GOT3 (cell line): ENCODE results near the gene CRB2.

Source experiments
- DNase-seq: peaks from one replicate; lab custom pipeline; 2025; ENCODE audit warnings: mixed read lengths; lab: John Stamatoyannopoulos, UW

The CRB2 gene

DNA sequence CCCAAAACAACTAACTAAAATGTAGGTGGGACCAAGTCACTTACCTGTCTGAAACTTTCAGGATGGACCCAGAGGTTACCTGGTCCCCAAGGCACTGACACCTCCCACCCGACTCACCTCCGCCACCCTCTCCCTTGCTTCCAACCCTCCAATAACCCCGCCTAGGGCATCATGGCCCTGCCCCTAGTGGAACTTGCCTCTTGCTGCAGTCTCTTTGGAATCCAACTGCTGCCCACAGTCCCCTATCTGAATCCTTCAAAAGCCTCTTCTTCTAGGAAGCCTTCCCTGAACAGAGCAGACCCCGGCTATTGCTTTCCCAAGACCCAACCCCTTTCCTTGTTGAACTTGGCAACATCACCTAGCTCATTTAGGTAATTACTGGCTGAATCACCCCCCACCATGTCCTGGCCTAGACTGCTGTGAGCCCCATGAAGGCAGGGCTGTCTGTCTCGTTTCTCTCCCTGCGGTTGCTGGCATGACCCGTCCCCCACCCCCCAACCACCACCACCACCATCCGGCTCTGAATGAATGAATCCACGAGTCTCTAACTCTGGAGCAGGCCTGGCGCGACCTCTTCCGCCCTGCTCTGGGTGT lies 9.4 kb downstream of the CRB2 start:
- DNase-seq = no peak

DNA sequence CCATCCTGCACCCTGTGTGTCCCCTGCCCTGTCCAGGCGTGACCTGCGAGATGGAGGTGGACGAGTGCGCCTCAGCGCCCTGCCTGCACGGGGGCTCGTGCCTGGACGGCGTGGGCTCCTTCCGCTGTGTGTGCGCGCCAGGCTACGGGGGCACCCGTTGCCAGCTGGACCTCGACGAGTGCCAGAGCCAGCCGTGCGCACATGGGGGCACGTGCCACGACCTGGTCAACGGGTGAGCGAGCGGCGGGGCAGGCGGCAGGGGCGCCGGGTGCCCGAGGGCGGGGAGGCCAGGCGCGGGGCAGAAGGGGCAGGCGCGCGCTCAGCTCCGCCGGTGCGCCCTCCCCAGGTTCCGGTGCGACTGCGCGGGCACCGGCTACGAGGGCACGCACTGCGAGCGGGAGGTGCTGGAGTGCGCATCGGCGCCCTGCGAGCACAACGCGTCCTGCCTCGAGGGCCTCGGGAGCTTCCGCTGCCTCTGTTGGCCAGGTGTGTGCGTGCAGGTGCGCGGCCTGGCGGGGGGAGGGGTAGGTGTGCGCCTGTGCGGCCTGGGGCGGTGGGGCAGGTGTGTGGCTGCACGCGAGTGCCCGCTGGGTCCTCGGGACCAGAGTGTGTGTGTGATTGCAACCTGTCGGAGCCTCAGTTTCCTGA lies 10.0 kb downstream of the CRB2 start:
- DNase-seq = no peak

DNA sequence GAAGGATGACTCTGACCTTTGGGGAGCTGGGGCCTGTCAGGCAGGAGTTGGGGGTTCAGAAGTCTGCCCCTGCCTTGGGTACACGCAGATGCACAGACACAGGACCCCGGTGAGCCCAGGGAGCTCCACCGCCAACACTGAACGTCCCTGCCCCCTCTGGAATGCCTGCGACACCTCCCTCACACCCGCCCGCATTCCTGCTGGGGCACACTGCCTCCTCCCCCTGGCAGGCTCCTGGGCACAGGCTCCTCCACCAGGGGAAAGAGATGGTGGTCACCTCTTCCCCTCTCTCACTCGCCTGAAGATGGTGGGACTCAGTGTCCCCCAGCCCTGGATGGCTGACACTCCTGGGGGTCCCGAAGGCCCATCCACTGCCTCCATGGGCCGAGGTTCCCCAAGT lies 12.0 kb downstream of the CRB2 start:
- DNase-seq = no peak

DNA sequence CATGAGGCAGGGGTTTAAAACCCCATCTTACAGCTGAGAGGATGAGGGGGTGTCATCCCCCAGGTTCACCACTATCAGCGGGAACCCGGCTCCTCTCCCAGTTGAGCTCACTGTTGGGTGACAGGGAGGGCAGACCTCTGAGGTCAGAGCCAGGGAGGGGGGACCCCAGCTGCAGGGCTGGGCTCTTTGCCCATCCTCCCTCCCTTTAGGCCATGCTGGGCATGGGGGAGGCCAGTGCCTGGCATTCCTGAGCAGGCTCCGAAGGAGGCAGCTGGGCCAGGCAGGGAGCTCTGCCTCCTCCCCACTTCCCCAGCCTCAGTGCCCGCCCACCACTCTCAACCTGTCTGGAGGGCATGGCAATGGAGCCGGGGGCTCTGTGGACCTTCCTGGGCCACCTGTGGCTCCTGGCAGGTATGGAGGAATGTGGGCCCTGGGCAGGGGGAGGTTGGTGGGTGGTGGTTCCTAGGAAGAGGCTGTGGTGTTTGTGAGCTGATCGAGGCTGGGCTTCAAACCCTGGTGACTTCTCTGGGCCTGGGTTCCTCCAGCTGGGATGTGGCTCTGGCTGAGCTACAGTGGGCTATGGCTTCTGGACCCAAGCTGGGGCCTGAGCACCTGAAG lies 12.6 kb downstream of the CRB2 start:
- DNase-seq = no peak

DNA sequence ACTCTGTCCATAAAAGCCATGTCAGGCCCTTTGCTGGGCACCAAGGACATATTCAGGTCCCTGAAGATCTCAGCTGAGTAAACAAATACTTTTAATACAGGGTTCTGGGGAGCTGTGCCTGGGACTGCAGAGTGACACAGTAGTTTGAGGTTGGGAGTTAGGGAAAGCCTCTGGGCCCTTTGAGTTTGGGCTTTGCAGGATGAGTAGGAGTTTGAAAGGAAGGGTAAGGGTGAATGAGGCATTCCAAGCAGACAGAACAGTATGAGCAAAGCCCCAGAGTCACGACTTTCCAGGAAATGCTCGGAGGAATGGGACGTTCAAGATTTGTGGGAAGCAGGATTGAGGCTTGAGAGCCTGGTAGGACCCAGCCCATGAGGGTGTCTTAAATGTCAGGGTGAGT lies 13.3 kb downstream of the CRB2 start:
- no peak for DNase-seq

DNA sequence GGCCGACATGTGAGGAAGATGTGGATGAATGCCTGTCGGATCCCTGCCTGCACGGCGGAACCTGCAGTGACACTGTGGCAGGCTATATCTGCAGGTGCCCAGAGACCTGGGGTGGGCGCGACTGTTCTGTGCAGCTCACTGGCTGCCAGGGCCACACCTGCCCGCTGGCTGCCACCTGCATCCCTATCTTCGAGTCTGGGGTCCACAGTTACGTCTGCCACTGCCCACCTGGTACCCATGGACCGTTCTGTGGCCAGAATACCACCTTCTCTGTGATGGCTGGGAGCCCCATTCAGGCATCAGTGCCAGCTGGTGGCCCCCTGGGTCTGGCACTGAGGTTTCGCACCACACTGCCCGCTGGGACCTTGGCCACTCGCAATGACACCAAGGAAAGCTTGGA lies 14.1 kb downstream of the CRB2 start:
- DNase-seq = no peak

DNA sequence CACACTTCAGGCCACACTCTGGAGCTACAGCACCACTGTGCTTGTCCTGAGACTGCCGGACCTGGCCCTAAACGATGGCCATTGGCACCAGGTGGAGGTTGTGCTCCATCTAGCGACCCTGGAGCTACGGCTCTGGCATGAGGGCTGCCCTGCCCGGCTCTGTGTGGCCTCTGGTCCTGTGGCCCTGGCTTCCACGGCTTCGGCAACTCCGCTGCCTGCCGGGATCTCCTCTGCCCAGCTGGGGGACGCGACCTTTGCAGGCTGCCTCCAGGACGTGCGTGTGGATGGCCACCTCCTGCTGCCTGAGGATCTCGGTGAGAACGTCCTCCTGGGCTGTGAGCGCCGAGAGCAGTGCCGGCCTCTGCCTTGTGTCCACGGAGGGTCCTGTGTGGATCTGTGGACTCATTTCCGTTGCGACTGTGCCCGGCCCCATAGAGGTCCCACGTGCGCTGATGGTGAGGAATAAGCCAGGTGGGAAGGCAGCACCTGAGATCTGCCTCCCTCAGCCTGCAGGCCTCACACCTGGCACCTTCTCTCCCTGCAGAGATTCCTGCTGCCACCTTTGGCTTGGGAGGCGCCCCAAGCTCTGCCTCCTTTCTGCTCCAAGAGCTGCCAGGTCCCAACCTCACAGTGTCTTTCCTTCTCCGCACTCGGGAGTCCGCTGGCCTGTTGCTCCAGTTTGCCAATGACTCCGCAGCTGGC lies 14.7 kb downstream of the CRB2 start:
- DNase-seq = no peak

DNA sequence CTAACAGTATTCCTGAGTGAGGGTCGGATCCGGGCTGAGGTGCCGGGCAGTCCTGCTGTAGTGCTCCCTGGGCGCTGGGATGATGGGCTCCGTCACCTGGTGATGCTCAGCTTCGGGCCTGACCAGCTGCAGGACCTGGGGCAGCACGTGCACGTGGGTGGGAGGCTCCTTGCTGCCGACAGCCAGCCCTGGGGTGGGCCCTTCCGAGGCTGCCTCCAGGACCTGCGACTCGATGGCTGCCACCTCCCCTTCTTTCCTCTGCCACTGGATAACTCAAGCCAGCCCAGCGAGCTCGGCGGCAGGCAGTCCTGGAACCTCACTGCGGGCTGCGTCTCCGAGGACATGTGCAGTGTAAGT lies 15.2 kb downstream of the CRB2 start:
- DNase-seq = no peak

DNA sequence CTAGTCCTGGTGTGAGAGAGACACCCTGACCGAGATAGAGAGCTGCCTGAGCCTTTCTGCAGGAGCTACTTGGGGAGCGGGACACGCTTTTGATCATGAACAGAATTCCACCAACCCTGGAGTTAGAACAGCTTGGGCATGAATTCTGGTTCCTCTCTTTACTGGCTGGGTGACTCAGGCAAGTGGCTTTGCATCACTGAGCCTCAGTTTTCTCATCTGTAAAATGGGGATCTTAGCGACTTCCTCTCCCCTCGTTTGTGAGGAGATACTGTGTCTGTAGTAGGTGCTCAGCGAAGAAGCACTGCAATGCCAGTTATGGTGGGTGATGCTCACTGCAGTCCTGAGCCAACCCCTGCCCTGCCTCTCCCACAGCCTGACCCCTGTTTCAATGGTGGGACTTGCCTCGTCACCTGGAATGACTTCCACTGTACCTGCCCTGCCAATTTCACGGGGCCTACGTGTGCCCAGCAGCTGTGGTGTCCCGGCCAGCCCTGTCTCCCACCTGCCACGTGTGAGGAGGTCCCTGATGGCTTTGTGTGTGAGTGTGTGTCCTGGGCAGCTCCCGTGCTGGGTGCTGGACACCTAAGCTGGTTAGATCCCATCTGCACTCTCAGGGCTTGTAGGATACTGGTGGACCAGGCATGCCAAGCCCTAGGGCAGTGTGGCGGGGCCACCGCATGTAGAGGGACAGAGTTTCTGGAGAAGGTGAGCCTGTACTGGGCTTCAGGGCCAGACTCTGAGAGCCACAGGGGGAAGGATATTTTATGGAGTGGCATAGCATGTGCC lies 16.0 kb downstream of the CRB2 start:
- DNase-seq = no peak

DNA sequence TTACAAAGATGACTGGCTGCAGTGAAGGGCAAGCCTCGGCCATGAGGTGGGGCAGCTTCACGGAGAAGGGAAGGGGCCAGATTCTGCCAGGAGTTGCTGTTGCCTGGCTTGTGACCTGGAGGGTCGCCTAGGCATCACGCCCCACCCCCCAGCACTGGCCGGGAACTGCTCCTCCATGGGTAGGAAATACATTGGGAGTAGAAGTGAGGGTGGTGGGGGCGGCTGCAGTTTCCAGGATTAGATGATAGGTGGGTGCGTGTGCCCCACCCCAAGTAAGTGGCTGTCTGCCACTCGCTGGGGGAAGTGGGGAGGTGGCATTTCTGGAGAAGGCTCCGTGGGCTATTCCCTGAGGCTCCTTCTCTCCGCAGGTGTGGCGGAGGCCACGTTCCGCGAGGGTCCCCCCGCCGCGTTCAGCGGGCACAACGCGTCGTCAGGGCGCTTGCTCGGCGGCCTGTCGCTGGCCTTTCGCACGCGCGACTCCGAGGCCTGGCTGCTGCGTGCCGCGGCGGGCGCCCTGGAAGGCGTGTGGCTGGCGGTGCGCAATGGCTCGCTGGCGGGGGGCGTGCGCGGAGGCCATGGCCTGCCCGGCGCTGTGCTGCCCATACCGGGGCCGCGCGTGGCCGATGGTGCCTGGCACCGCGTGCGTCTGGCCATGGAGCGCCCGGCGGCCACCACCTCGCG lies 16.9 kb downstream of the CRB2 start:
- DNase-seq = no peak

DNA sequence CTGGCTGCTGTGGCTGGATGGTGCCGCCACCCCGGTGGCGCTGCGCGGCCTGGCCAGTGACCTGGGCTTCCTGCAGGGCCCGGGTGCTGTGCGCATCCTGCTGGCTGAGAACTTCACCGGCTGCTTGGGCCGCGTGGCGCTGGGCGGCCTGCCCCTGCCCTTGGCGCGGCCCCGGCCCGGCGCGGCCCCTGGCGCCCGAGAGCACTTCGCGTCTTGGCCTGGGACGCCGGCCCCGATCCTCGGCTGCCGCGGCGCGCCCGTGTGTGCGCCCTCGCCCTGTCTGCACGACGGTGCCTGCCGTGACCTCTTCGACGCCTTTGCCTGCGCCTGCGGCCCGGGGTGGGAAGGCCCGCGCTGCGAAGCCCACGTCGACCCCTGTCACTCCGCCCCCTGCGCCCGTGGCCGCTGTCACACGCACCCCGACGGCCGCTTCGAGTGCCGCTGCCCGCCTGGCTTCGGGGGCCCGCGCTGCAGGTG lies 17.5 kb downstream of the CRB2 start:
- no peak for DNase-seq

DNA sequence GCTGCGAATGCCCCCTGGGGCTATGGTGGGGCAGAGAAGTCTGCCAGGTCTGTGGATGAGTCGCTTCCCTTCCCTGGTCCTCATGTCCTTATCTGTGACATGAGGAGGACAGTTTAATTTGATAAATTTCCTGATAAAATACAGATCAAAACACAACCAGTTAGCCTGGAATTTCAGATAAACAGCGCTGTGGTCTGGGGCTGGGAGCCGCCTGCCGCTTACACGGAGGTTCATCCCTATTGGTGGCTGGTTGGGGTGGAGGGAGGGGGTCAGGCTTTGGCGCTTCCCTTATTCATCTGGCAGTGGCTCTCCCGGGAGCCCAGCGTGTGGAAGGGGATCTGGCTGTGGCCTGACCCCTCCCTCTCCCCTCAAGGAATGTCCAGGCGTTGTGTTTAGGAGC lies 17.9 kb downstream of the CRB2 start:
- no peak for DNase-seq

DNA sequence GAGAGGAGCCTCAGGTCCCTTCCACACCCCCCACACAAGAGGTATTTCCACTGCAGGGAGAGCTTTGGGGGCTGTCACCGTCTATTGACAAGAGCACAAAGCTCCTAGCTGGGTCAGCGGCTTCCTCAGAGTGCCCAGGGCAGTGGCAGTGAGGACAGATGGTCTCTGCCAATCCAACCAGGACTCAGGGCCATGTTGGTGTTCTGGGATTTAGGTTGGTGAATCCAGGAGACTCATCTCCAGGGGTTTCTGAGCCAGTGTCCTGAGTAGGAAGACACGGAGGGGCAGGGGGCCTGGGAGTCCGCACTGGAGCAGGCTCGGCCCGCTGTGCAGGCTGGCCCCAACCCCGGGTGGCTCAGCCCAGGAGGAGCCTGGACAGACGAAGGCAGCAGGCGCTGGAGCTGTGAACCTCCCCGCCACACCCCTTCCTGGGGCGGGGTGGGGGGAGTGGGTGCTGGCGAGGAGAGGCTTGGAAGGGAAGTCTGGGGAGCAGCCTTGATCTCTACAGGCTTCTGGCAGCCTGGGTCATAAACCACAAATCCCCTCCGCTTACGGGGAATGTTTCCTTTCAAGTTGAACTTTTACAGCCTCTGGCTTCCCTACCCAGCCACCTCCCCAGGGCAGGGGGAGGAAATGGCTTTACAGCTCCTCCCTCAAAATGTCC lies 19.6 kb downstream of the CRB2 start:
- DNase-seq = no peak

DNA sequence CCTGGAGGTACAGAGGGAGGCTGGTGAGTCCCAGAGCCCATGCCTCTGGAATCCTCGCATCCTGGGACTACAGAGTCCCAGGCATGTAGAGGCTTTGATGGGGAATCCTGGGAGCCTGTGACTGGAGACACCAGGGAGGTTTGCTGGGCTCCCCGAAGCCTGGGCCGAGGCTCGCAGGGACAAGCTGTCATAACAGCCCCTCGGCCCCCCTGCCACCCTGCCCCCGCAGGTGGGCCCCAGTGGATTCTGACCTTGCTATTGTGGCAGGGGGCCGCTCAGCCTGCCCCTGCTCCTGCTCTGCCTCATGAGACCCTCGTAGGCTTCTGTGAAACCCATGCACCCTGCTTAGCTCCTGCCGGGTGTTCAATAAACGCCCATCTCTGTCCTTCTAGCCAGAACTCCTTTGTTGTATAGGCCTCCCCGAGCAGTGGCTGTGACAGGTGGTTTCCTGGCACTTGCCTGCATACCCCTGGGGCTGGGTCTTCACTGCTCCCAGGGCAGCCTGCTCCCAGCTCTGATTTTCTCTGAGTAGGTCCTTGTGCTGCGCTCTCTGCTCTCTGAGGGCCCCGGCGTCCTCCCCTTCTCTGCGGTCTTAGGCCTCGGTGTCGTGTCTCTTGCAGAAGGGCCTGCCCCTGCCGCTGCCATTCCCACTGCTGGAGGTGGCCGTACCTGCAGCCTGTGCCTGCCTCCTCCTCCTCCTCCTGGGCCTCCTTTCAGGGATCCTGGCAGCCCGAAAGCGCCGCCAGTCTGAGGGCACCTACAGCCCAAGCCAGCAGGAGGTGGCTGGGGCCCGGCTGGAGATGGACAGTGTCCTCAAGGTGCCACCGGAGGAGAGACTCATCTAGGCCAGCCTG lies 20.4 kb downstream of the CRB2 start:
- DNase-seq = no peak

DNA sequence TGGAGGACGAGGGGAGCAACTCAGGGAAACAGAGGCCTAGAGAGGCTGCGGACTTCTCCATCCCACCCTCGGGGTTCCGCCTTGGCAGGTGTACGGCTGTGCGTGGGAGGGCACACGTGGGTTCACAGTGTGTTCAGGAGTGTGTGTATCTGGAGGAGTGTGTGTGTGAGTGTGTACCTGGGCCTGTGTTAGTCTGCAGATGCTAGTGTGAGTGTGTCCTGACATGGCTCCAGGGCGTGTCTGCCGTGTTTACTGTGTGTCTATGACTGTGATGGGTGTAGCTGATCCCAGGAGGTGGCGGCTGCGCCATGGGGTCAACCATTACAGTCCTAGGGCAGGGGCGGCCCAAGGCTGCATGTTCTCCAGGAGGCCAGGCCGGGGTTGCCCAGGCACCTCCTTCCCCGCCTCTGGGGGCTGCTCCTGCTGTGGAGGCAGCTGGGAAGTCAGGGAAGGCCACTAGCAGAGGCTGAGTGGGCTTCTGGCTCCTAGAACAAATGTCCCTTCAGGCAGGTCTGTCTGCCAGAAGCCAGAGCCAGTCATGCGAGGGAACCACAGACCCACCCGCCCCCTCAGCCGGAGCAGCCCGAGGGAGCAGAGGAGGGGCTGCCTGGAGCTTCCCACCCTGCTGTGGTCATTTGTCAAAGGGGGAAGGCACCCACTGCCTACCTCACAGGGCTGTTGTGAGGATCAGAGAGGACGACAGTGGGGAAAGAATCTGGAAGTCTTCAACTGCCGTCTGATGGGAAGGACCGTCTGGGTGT lies 21.4 kb downstream of the CRB2 start:
- no peak for DNase-seq

DNA sequence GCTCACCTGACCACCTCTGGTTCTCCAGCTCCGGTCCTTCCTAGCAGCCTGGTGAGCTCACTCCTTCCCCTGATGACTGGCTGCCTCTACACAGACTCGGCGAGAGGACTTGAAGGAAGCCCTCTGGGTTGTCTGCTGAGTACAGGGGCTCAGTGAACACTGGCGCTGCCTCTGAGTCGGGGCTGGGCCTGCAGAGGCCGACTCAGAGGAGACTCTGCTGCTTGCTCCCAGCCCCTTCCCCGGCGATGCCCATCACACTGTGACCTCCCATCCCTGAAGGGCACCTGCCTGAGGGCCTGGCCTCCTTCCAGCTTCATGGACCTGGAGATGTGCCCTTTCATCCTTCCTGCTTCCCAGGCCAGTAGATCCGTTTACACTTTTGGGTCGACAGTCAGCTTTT lies 22.0 kb downstream of the CRB2 start:
- DNase-seq = no peak

DNA sequence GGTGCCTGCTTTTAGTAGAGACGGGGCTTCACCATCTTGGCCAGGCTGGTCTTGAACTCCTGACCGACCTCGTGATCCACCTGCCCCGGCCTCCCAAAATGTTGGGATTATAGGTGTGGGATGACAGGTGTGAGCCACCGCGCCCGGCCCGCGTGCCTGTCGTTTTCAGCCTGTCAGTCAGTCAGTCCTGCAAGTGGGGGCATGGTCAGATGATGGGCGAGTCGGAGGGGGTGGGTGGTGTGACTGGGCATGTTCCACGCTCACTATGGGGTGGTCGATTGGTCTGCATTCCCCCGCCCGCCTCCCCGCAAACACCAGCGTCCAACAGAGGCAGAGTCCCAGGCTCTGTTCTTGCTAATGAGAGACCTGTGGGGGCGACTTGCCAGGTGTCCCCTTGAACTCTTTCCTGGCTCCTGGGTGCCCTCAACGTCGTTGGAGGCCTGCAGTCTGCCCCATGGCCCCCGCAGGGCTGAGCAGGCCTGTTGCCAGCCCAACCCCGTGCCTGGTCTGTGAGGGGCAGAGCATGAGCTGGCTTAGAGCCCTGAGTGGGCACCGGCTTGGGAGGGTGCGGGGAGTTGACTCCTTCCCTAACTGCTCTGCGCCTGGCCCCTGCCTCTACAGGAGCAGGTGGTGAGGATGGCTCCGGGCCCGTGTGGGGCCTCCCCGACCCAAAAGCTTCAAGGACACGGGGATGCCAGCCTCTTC lies 23.1 kb downstream of the CRB2 start:
- no peak for DNase-seq

DNA sequence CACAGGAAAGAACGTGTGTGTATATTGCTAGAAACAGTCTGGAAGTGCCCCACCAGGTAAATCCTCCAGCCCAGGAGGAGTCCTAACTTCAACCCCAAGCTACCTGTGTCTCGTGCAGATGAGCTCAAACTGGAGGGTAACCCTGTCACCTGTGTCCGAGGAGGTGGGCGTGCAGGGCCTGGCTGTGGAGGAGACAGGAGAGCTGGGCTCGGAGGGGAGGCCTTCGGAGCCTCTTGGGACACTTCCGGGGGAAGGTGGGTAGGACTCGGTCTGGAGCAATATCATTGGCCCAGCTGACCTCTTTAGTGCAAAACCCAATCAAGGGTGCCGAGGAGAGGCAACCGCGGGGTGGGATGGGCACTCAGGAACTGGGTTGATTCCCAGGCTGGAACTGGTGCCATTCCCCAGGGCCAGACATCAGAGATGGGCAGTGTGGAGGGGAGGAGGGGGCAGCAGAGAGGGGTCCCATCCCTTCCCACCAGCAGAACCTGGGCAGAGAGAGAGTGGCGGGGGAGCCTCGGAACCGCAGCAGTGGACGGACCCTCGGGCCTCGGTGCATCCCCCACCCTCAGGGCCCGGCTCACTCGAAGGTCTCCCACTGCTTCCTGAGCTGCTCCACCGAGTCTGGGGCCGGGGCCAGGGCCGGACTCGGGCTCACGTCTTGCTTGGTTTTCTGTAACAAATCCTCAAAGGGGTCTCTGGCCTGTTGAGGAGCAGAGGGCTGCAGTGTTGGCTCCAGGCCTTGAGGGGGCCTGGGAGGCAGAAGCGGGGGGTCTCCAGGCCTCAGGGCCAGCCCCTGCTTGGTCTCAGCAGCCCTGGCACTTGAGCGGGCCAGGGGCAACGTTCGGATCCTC lies 25.1 kb downstream of the CRB2 start:
- DNase-seq = no peak
